K562 (cell line): ENCODE results near the gene FOXN1. TPM values are rescaled to one million over a fixed set of nuclear protein-coding genes. Genes with fewer than 3 reads are reported as not detected.

Source experiments
- ATAC-seq: fragments of 200-7000 bp; cut with Tn5 transposase; 3 replicates; pipeline ENCODE4 v1.9.1; 2020; ENCODE audit warnings: moderate library complexity
- BruUV-seq: library from RNA; stranded (reverse); fragments of 400-500 nt; replicated peaks from 2 replicates; lab custom pipeline; 2021; lab: Mats Ljungman, UMichigan
- CTCF ChIA-PET: fragments of 300-600 bp; formaldehyde crosslinking; extraction: SDS; loops from one replicate; lab custom pipeline; 2021; ENCODE audit warnings: low intra/inter-chr PET ratio; lab: Yijun Ruan, JAX
- POLR2A ChIA-PET: fragments of 300-600, 350-650 bp; sonication (Branson Sonifier 250); formaldehyde crosslinking; extraction: SDS; loops from one replicate; lab custom pipeline; 2021; ENCODE audit warnings: antibody characterized with exemption, inconsistent platforms; lab: Yijun Ruan, JAX
- DNase-seq, 4 experiments: peaks; one replicate each; pipeline versions ENCODE4 v3.0.0 to v3.0.0-alpha.2; 2011 to 2018; ENCODE audit warnings: low spot score in 3 of 4, mixed read lengths in 3 of 4; ENCODE audit errors: extremely low read depth in 1 of 4
- FAIRE-seq: peaks from 2 replicates; lab custom pipeline; 2011; peaks lifted over from hg19 to GRCh38; lab: Jason Lieb, UNC
- H2AFZ ChIP-seq: 2 replicates; pipeline ENCODE4 v1.6.0; 2011; ENCODE audit warnings: low read depth, low read length, control low read depth, inconsistent platforms
- H3K27ac ChIP-seq: fragments of 200-600 bp; 3 replicates; pipeline ENCODE4 v1.8.0; 2011; ENCODE audit warnings: low read depth, mild to moderate bottlenecking, control low read depth, inconsistent platforms, low read length, moderate library complexity, mixed read lengths; ENCODE audit errors: extremely low read depth
- H3K27me3 ChIP-seq, 2 experiments: fragments of 300-600 bp in 1 of 2; 2 replicates in 1 of 2; 3 replicates in 1 of 2; pipeline versions ENCODE4 v1.6.0 to v1.8.0; 2011; ENCODE audit warnings: inconsistent platforms in 2 of 2, low read length in 2 of 2, mild to moderate bottlenecking in 1 of 2, mixed read lengths in 1 of 2, moderate library complexity in 1 of 2; ENCODE audit not compliant: control insufficient read depth in 2 of 2, insufficient read depth in 2 of 2
- H3K36me3 ChIP-seq: fragments of 300-600 bp; 3 replicates; pipeline ENCODE4 v1.8.0; 2011; ENCODE audit warnings: mild to moderate bottlenecking, low read length, inconsistent platforms; ENCODE audit not compliant: control insufficient read depth, insufficient read depth
- H3K4me1 ChIP-seq, 2 experiments: fragments of 200-600 bp in 1 of 2; replicated peaks in 1 of 2; 2 replicates in 1 of 2; 3 replicates in 1 of 2; pipeline versions ENCODE4 v1.5.1 to v1.8.0; 2011; ENCODE audit warnings: inconsistent platforms in 2 of 2, low read length in 2 of 2, mild to moderate bottlenecking in 1 of 2, mixed read lengths in 1 of 2, moderate library complexity in 1 of 2; ENCODE audit not compliant: control insufficient read depth in 2 of 2, insufficient read depth in 2 of 2
- H3K4me2 ChIP-seq: 2 replicates; pipeline ENCODE4 v1.6.1; 2011; ENCODE audit warnings: low read length, control low read depth, inconsistent platforms, mixed read lengths; ENCODE audit not compliant: insufficient read depth
- H3K4me3 ChIP-seq: fragments of 200-600 bp; sonication (generic), shearing (Covaris generic); 2 replicates; pipeline ENCODE4 v1.5.1; 2016; ENCODE audit warnings: control low read depth, inconsistent platforms
- H3K79me2 ChIP-seq: fragments of 200-600 bp; 3 replicates; pipeline ENCODE4 v1.8.0; 2011; ENCODE audit warnings: low read length, inconsistent platforms; ENCODE audit not compliant: control insufficient read depth, insufficient read depth
- H3K9ac ChIP-seq, 2 experiments: 2 replicates each; pipeline versions ENCODE4 v1.6.0 to v1.6.1; 2011; ENCODE audit warnings: low read depth in 2 of 2, low read length in 2 of 2, control low read depth in 1 of 2, inconsistent platforms in 1 of 2, mild to moderate bottlenecking in 1 of 2, mixed read lengths in 1 of 2; ENCODE audit not compliant: insufficient read depth in 1 of 2
- H3K9me1 ChIP-seq: one replicate; pipeline ENCODE4 v1.6.0; 2011; ENCODE audit warnings: inconsistent platforms, mild to moderate bottlenecking, low read length, moderate library complexity; ENCODE audit not compliant: control insufficient read depth, insufficient read depth
- H3K9me3 ChIP-seq: replicated peaks from 2 replicates; pipeline ENCODE4 v1.5.1; 2011; ENCODE audit warnings: low read depth, low read length, inconsistent platforms; ENCODE audit not compliant: control insufficient read depth, insufficient read depth
- H4K20me1 ChIP-seq: replicated peaks from 2 replicates; pipeline ENCODE4 v1.6.1; 2011; ENCODE audit warnings: low read length, inconsistent platforms, mixed read lengths; ENCODE audit not compliant: control insufficient read depth, insufficient read depth
- ARNT ChIP-seq, 2 experiments: fragments of 450-650 bp; IDR thresholded peaks; 2 replicates each; pipeline ENCODE4 v1.6.1; 2016; ENCODE audit warnings: mild to moderate bottlenecking in 1 of 2
- CTBP1 ChIP-seq: fragments of 450-650 bp; IDR thresholded peaks from 2 replicates; pipeline ENCODE4 v1.6.1; 2016; ENCODE audit warnings: borderline replicate concordance
- ELK3 ChIP-seq: fragments of 450-650 bp; formaldehyde crosslinking; IDR thresholded peaks from 2 replicates; pipeline ENCODE4 v1.4.0; 2020; ENCODE audit warnings: mild to moderate bottlenecking
- GMEB1 ChIP-seq: fragments of 250-450 bp; sonication (Bioruptor Pico); IDR thresholded peaks from 2 replicates; pipeline ENCODE4 v1.4.0; 2020; ENCODE audit warnings: mild to moderate bottlenecking
- PATZ1 ChIP-seq: fragments of 250-450 bp; sonication (Bioruptor Pico); IDR thresholded peaks from 2 replicates; pipeline ENCODE4 v1.5.0; 2020; ENCODE audit warnings: mild to moderate bottlenecking, borderline replicate concordance
- PHF20 ChIP-seq: fragments of 450-650 bp; IDR thresholded peaks from 2 replicates; pipeline ENCODE4 v1.6.1; 2018; ENCODE audit not compliant: partially characterized antibody
- RFX1 ChIP-seq: fragments of 450-650 bp; IDR thresholded peaks from 2 replicates; pipeline ENCODE4 v1.6.1; 2016; ENCODE audit warnings: mild to moderate bottlenecking, moderate library complexity
- SREBF1 ChIP-seq: fragments of 150-350 bp; IDR thresholded peaks from 2 replicates; pipeline ENCODE4 v1.6.1; 2014; ENCODE audit warnings: antibody characterized with exemption, low read depth, low read length, borderline replicate concordance
- ZC3H11A ChIP-seq: IDR thresholded peaks from 2 replicates; pipeline ENCODE4 v1.6.1; 2012; ENCODE audit warnings: low read depth, low read length, improper control_type of control experiment
- ZNF668 ChIP-seq: fragments of 250-450 bp; sonication (Bioruptor Pico); IDR thresholded peaks from 2 replicates; pipeline ENCODE4 v1.8.0; 2022; ENCODE audit warnings: mild to moderate bottlenecking, inconsistent platforms
- WGBS: fragments of 100-300 bp; shearing (Covaris generic); methylation state at CpG from one replicate; pipeline ENCODE4 v1.1.6; 2016; ENCODE audit warnings: low coverage, mixed read lengths; ENCODE audit not compliant: insufficient coverage; ENCODE audit errors: missing lambda C conversion rate; 5-methylcytosine and 5-hydroxymethylcytosine counted together
- in situ Hi-C: fragments of 300-500 bp; cut with MboI; formaldehyde crosslinking; loops from 4 replicates; pipeline ENCODE4 v1.15.0; 2018; ENCODE audit warnings: inconsistent platforms, mixed read lengths
- intact Hi-C: fragments of 100-400 bp; cut with micrococcal nuclease; formaldehyde crosslinking; loops from 2 replicates; pipeline ENCODE4 v1.14.2; 2022
- polyA plus RNA-seq, 8 experiments: library from polyadenylated mRNA; depleted of rRNA in 4 of 8; stranded (reverse) in 5 of 8; unstranded in 3 of 8; fragments of >200 nt; fragmentation: Nextera tagmentation in 2 of 8; fragmentation: Illumina TruSeq in 1 of 8; extraction: Ambion mirVana in 2 of 8; extraction: Trizol in 1 of 8; gene quantifications; 2 replicates each; pipeline versions ENCODE4 v1.2.1 to v1.2.3, GENCODE V29; 2011 to 2014; ENCODE audit warnings: inconsistent platforms in 1 of 8, missing spikeins in 1 of 8
- total RNA-seq, 7 experiments: library from RNA; depleted of rRNA in 6 of 7; stranded (reverse); fragments of >200 nt in 6 of 7; fragmentation: Illumina TruSeq in 2 of 7; extraction: Trizol in 2 of 7; gene quantifications; 2 replicates each; pipeline versions ENCODE4 v1.2.1 to v1.2.3, GENCODE V29; 2011 to 2021; ENCODE audit warnings: low replicate concordance in 1 of 7
- TF ChIP-seq, protein P1 (sequence below): sonication (generic); formaldehyde crosslinking; IDR thresholded peaks from 2 replicates; pipeline ENCODE4 v1.8.0; 2023; ENCODE audit warnings: mild to moderate bottlenecking, missing genetic modification reagents
- TF ChIP-seq, protein P2 (sequence below): fragments of 250-450 bp; sonication (Bioruptor Pico); IDR thresholded peaks from 2 replicates; pipeline ENCODE4 v1.5.0; 2021; ENCODE audit warnings: mild to moderate bottlenecking, borderline replicate concordance

Gene FOXN1
- total and polyA plus RNA-seq, 9 of the 15 experiments (the other 6 are each of a cell fraction or from before 2014, with no cell fraction given), result not detected

GRCh38 chr17:28518578-28518977 is 12.4 kb downstream of the FOXN1 start:
- no peaks in the 10 kb centered on the region for H3K36me3 ChIP-seq
- no TSS peak for BruUV-seq
- DNase-seq (no peak), ATAC-seq (no peak), FAIRE-seq (no peak)
- CTCF ChIA-PET, result no interaction called here
- H3K9me3 ChIP-seq, result no peaks in the 10 kb centered on the region; the same call in 1 of the 2 replicates
- intact Hi-C loops, result no loop called here
- no peaks in the 10 kb centered on the region for H4K20me1 ChIP-seq
- H3K79me2 ChIP-seq, result no peaks in the 10 kb centered on the region
- peaks cover 0 to 24% of the 10 kb centered on the region in 2 experiments; a peak in 2 of 5 replicates for H3K4me1 ChIP-seq
- peaks cover 3 to 39% of the 10 kb centered on the region in 2 experiments; a peak in 3 of 5 replicates for H3K27me3 ChIP-seq
- H3K4me3 ChIP-seq, result no peak overlapping the region
- POLR2A ChIA-PET, result no interaction called here
- H2AFZ ChIP-seq, result no peak overlapping the region
- H3K9me1 ChIP-seq, result no peaks in the 10 kb centered on the region
- in situ Hi-C loops, result no loop called here
- H3K27ac ChIP-seq, result no peak overlapping the region
- 2% methylated on average over 7 of the region's 7 CpGs for WGBS
- no peak overlapping the region for H3K9ac ChIP-seq
- H3K4me2 ChIP-seq, result no peak overlapping the region
- no peak for TF ChIP-seq RFX1
- no peak for TF ChIP-seq PHF20
- no peak for TF ChIP-seq ELK3 (CRISPR knock-in tag)
- TF ChIP-seq ARNT (IDR thresholded peaks at IDR 0.05), result no peak
- TF ChIP-seq, protein P1, sequence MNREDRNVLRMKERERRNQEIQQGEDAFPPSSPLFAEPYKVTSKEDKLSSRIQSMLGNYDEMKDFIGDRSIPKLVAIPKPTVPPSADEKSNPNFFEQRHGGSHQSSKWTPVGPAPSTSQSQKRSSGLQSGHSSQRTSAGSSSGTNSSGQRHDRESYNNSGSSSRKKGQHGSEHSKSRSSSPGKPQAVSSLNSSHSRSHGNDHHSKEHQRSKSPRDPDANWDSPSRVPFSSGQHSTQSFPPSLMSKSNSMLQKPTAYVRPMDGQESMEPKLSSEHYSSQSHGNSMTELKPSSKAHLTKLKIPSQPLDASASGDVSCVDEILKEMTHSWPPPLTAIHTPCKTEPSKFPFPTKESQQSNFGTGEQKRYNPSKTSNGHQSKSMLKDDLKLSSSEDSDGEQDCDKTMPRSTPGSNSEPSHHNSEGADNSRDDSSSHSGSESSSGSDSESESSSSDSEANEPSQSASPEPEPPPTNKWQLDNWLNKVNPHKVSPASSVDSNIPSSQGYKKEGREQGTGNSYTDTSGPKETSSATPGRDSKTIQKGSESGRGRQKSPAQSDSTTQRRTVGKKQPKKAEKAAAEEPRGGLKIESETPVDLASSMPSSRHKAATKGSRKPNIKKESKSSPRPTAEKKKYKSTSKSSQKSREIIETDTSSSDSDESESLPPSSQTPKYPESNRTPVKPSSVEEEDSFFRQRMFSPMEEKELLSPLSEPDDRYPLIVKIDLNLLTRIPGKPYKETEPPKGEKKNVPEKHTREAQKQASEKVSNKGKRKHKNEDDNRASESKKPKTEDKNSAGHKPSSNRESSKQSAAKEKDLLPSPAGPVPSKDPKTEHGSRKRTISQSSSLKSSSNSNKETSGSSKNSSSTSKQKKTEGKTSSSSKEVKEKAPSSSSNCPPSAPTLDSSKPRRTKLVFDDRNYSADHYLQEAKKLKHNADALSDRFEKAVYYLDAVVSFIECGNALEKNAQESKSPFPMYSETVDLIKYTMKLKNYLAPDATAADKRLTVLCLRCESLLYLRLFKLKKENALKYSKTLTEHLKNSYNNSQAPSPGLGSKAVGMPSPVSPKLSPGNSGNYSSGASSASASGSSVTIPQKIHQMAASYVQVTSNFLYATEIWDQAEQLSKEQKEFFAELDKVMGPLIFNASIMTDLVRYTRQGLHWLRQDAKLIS (CRISPR knock-in tag), result no peak
- TF ChIP-seq, protein P2, sequence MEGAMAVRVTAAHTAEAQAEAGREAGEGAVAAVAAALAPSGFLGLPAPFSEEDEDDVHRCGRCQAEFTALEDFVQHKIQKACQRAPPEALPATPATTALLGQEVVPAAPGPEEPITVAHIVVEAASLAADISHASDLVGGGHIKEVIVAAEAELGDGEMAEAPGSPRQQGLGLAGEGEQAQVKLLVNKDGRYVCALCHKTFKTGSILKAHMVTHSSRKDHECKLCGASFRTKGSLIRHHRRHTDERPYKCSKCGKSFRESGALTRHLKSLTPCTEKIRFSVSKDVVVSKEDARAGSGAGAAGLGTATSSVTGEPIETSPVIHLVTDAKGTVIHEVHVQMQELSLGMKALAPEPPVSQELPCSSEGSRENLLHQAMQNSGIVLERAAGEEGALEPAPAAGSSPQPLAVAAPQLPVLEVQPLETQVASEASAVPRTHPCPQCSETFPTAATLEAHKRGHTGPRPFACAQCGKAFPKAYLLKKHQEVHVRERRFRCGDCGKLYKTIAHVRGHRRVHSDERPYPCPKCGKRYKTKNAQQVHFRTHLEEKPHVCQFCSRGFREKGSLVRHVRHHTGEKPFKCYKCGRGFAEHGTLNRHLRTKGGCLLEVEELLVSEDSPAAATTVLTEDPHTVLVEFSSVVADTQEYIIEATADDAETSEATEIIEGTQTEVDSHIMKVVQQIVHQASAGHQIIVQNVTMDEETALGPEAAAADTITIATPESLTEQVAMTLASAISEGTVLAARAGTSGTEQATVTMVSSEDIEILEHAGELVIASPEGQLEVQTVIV (CRISPR knock-in tag), result no peak
- TF ChIP-seq PATZ1 (CRISPR knock-in tag), result no peak
- no peak for TF ChIP-seq GMEB1 (CRISPR knock-in tag)
- TF ChIP-seq ZC3H11A, result no peak
- no peak for TF ChIP-seq SREBF1
- no peak for TF ChIP-seq ZNF668
- no peak for TF ChIP-seq CTBP1
